Measurements from ENCODE around the gene ADORA1.

Gene ADORA1

DNA sequence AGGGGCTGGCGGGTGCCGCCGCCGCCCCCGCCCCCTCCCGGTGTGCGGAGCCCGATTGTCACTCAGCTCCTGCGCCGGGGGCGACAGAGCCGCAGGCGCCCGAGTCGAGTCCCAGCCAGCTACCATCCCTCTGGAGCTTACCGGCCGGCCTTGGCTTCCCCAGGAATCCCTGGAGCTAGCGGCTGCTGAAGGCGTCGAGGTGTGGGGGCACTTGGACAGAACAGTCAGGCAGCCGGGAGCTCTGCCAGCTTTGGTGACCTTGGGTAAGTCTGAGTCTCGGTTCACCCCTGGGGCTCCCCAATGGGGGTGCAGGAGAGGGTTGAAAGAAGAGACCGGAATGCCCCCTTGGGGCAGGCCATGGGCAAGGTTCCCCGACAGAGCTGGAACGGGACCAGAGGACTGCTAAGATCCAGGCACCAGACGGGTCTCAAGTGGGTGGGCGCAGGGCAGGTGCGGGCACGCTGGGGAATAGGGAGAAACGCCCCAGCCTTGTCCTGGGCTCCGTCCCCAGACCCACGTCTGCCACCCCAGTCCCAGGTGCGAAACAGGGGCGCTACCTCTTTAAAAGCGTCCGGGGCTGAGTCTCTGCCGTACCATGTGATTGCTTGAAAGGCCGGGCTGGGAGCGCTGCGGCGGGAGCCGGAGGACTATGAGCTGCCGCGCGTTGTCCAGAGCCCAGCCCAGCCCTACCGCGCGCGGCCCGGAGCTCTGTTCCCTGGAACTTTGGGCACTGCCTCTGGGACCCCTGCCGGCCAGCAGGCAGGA lies at the start of gene ADORA1:
TSS of gene ADORA1 (plus strand) at position 61 of the 765 bp plus-strand sequence. CDS start 1,116 bp downstream, outside the sequence.
- H3K4me3 ChIP-seq (replicated peaks; ENCODE audit: low read depth, low read length): peak within 1 kb of the TSS; percentile 53
- no peak for DNase-seq (ENCODE audit: extremely low read depth, low read depth)
- TF ChIP-seq, protein P1, sequence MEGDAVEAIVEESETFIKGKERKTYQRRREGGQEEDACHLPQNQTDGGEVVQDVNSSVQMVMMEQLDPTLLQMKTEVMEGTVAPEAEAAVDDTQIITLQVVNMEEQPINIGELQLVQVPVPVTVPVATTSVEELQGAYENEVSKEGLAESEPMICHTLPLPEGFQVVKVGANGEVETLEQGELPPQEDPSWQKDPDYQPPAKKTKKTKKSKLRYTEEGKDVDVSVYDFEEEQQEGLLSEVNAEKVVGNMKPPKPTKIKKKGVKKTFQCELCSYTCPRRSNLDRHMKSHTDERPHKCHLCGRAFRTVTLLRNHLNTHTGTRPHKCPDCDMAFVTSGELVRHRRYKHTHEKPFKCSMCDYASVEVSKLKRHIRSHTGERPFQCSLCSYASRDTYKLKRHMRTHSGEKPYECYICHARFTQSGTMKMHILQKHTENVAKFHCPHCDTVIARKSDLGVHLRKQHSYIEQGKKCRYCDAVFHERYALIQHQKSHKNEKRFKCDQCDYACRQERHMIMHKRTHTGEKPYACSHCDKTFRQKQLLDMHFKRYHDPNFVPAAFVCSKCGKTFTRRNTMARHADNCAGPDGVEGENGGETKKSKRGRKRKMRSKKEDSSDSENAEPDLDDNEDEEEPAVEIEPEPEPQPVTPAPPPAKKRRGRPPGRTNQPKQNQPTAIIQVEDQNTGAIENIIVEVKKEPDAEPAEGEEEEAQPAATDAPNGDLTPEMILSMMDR (IDR thresholded peaks at IDR 0.05; ENCODE audit: low read depth, low read length, missing control alignments): no peak

DNA sequence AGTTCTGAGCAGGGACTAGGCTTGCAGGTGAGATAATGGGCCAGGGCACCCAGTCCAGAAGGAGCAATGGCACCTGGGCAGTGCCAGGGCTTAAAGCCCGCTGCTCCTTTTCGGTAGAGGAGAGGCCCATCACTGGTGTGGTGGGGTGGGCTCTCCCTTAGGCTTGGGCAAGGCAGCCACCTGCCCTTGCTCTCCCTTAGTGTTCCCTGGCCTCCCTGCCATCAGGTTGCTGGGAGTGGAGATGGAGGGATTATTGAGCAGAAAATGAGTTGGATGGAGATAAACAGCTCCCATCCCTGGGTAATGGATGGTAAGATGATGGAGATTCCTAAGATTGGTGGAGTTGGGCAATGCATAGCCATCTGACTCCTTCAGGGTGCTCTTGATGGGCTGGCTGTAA lies 49.6 kb upstream of the ADORA1 start:
- no peak overlapping the region for H3K4me3 ChIP-seq (replicated peaks; ENCODE audit: low read depth, low read length)
- TF ChIP-seq, protein P1 (IDR thresholded peaks at IDR 0.05; ENCODE audit: low read depth, low read length, missing control alignments): no peak
- no peak for DNase-seq (ENCODE audit: extremely low read depth, low read depth)

DNA sequence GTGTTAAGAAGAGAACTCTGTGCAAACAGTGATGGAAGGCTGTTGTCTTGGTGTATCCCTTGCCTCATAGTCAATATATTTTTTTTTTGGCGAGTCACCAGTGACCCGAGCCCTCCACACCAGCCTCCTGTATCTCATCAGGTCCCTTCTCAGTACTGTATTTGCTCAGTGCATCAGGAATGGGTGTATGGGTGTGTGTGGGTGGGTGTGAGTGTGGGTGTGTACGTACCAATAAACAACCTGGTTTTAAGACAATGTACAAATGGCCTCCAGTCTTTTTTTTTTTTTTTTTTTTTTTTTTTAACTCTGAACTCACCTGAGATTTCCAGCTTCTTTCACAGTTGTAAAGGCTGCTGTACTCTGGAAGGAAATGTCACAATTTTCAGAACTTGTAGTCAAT lies 49.0 kb upstream of the ADORA1 start:
- TF ChIP-seq, protein P1 (IDR thresholded peaks at IDR 0.05; ENCODE audit: low read depth, low read length, missing control alignments): no peak
- no peak for DNase-seq (ENCODE audit: extremely low read depth, low read depth)
- no peak overlapping the region for H3K4me3 ChIP-seq (replicated peaks; ENCODE audit: low read depth, low read length)

DNA sequence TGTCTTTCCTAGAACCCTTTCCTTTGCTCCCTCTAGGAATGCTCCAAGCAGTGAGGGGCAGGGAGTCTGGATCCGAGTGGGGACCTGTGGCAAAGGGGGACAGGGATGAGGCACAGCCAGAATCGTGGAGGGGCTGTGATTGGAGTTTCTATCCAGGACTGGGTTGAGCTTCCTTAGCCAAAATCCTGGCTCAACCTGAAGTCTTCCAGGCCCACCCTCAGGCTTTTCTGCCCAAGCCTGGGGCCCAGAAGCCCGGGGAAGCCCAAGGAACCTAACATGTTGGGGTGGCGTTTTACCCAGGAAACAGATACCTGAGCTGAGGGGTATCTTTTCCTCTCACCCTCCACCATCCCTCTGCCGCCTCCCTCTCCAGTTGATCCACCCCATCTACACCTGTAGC lies 47.1 kb upstream of the ADORA1 start:
- no peak for DNase-seq (ENCODE audit: extremely low read depth, low read depth)
- TF ChIP-seq, protein P1 (IDR thresholded peaks at IDR 0.05; ENCODE audit: low read depth, low read length, missing control alignments): no peak
- no peak overlapping the region for H3K4me3 ChIP-seq (replicated peaks; ENCODE audit: low read depth, low read length)

DNA sequence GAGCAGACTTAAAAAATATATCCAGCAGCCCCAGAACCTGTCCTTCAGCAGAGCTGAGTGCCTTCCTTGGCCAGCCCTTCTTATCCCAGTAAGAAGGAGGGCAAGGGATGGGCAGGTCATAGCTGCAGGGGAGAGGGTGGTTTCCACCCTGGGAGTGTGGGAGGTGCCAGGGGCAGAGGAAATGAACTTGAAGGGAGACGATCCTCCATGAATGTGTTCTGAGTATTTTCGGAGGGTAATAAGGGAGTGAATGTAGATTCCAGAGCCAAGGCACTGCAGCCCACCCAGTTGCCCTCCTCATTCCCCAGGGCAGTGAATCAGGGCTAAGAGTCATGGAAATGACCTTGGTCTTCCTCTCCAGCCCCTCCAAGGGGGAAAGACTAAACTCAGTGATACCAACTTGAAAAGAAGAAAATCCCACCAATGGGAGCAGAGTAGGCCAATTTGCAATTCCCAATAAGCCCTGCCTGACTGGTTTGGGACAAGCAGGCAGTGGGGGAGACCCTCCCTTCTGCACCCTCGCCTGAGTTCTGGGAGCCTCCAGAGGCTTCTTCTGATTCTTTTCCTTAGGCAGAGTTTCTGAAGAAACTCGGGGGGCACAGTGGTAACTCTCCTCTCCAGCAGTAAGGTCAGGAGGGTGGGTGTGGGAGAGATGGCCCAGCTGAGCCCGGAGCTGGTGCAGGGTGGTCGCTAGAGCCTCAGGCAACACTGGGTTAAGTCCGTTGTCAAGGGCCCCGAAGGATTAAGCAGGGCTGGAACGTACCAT lies 45.9 kb upstream of the ADORA1 start:
- DNase-seq (ENCODE audit: extremely low read depth, low read depth): no peak
- TF ChIP-seq, protein P1 (IDR thresholded peaks at IDR 0.05; ENCODE audit: low read depth, low read length, missing control alignments): no peak
- no peak overlapping the region for H3K4me3 ChIP-seq (replicated peaks; ENCODE audit: low read depth, low read length)

DNA sequence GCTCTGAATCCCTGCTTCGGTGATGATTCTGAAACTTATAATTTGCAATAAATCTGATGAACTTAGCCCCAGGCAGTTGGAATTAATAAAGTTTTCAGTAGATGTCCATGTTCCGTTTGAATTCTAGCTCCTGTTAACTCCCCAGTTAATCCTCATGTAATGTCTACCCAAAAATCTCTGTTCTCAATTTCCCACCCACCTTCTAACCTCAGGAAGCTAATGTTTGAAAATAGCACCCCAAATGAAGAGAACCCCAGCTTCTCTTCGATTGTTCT lies 45.4 kb upstream of the ADORA1 start:
- H3K4me3 ChIP-seq (replicated peaks; ENCODE audit: low read depth, low read length): no peak overlapping the region
- no peak for DNase-seq (ENCODE audit: extremely low read depth, low read depth)
- TF ChIP-seq, protein P1 (IDR thresholded peaks at IDR 0.05; ENCODE audit: low read depth, low read length, missing control alignments): no peak

Measured in HFF-Myc (cell line).